SK-N-SH (cell line): ENCODE measurements around the gene NUP188. TPM values are rescaled to one million over a fixed set of nuclear protein-coding genes. Genes with fewer than 3 reads are reported as not detected.

Experiments used
- CTCF ChIA-PET: fragments of 300-600, 350-600 bp; formaldehyde crosslinking; extraction: SDS; loops from one replicate; lab custom pipeline; 2021; lab: Yijun Ruan, JAX
- POLR2A ChIA-PET: fragments of 350-600 bp; sonication (Branson Sonifier 250); formaldehyde crosslinking; extraction: SDS; loops from one replicate; lab custom pipeline; 2020; ENCODE audit warnings: antibody characterized with exemption, inconsistent platforms; lab: Yijun Ruan, JAX
- DNase-seq: peaks from one replicate; pipeline ENCODE4 v3.0.0; 2012
- H2AFZ ChIP-seq: fragments of 200-600 bp; sonication (generic); 2 replicates; pipeline ENCODE4 v1.8.1; 2016; ENCODE audit warnings: antibody characterized with exemption, mild to moderate bottlenecking, low read depth
- H3F3A ChIP-seq: fragments of 200-600 bp; sonication (generic); replicated peaks from 2 replicates; pipeline ENCODE3; 2016; ENCODE audit warnings: antibody characterized with exemption, mild to moderate bottlenecking; ENCODE audit not compliant: insufficient read depth
- H3K27ac ChIP-seq, 2 experiments: fragments of 200-500 bp in 1 of 2; fragments of 200-600 bp in 1 of 2; sonication (Bioruptor generic) in 1 of 2; sonication (generic), shearing (Covaris generic) in 1 of 2; 2 replicates each; pipeline versions ENCODE4 v1.5.1 to v1.6.1; 2014 to 2016; ENCODE audit warnings: low read depth in 2 of 2, inconsistent platforms in 1 of 2, low read length in 1 of 2, mild to moderate bottlenecking in 1 of 2, mixed read lengths in 1 of 2
- H3K27me3 ChIP-seq: fragments of 200-600 bp; sonication (generic), shearing (Covaris generic); 2 replicates; pipeline ENCODE4 v1.6.1; 2016; ENCODE audit warnings: mixed run types; ENCODE audit not compliant: insufficient read depth
- H3K36me3 ChIP-seq, 2 experiments: fragments of 200-500 bp in 1 of 2; fragments of 200-600 bp in 1 of 2; sonication (Bioruptor generic) in 1 of 2; sonication (generic) in 1 of 2; replicated peaks in 1 of 2; 2 replicates each; pipeline versions ENCODE3 to v1.5.1; 2014 to 2016; ENCODE audit warnings: low read length in 1 of 2, mild to moderate bottlenecking in 1 of 2; ENCODE audit not compliant: insufficient read depth in 2 of 2, control insufficient read depth in 1 of 2
- H3K4me1 ChIP-seq, 2 experiments: fragments of 200-500 bp in 1 of 2; fragments of 200-600 bp in 1 of 2; sonication (Bioruptor generic) in 1 of 2; sonication (generic), shearing (Covaris generic) in 1 of 2; 2 replicates each; pipeline versions ENCODE4 v1.5.1 to v1.6.1; 2014 to 2016; ENCODE audit warnings: low read depth in 1 of 2, low read length in 1 of 2, mixed run types in 1 of 2; ENCODE audit not compliant: insufficient read depth in 2 of 2, control insufficient read depth in 1 of 2
- H3K4me2 ChIP-seq: fragments of 200-600 bp; sonication (generic), shearing (Covaris generic); 2 replicates; pipeline ENCODE4 v1.6.1; 2017; ENCODE audit warnings: mixed run types
- H3K4me3 ChIP-seq, 2 experiments: fragments of 200-500 bp in 1 of 2; fragments of 200-600 bp in 1 of 2; sonication (Bioruptor generic) in 1 of 2; sonication (generic), shearing (Covaris generic) in 1 of 2; 2 replicates each; pipeline versions ENCODE4 v1.5.1 to v1.8.1; 2014 to 2016; ENCODE audit warnings: low read depth in 2 of 2, inconsistent platforms in 1 of 2, low read length in 1 of 2, mild to moderate bottlenecking in 1 of 2, mixed read lengths in 1 of 2, moderate library complexity in 1 of 2
- H3K79me2 ChIP-seq: fragments of 200-600 bp; sonication (generic); 2 replicates; pipeline ENCODE4 v1.8.1; 2017; ENCODE audit warnings: mild to moderate bottlenecking; ENCODE audit not compliant: insufficient read depth
- H3K9ac ChIP-seq: fragments of 200-600 bp; sonication (generic); 2 replicates; pipeline ENCODE4 v1.6.1; 2017; ENCODE audit warnings: mixed run types
- H3K9me2 ChIP-seq: fragments of 200-600 bp; sonication (generic); 2 replicates; pipeline ENCODE4 v1.6.1; 2017; ENCODE audit warnings: mixed run types
- H3K9me3 ChIP-seq: fragments of 200-600 bp; sonication (generic); 2 replicates; pipeline ENCODE4 v1.6.1; 2017; ENCODE audit warnings: mixed run types, mild to moderate bottlenecking, moderate library complexity
- H4K20me1 ChIP-seq: fragments of 200-600 bp; sonication (generic); 2 replicates; pipeline ENCODE4 v1.6.1; 2017; ENCODE audit warnings: mild to moderate bottlenecking, mixed run types; ENCODE audit not compliant: insufficient read depth
- CTCF ChIP-seq: fragments of 200-600 bp; sonication (generic); IDR thresholded peaks from 2 replicates; pipeline ENCODE4 v1.6.1; 2017; ENCODE audit warnings: antibody characterized with exemption, mild to moderate bottlenecking, moderate library complexity
- ELF1 ChIP-seq: IDR thresholded peaks from 2 replicates; pipeline ENCODE4 v1.4.0; 2012
- EP300 ChIP-seq, 2 experiments: IDR thresholded peaks; 2 replicates each; pipeline versions ENCODE4 v1.4.0 to v1.6.1; 2012; ENCODE audit warnings: borderline replicate concordance in 1 of 2, low read depth in 1 of 2, low read length in 1 of 2
- EZH2phosphoT487 ChIP-seq: fragments of 200-600 bp; sonication (generic); IDR thresholded peaks from 2 replicates; pipeline ENCODE4 v1.6.1; 2017; ENCODE audit warnings: low read depth, mixed run types, mild to moderate bottlenecking, antibody characterized with exemption, moderate library complexity, borderline replicate concordance
- FOSL2 ChIP-seq: IDR thresholded peaks from 2 replicates; pipeline ENCODE4 v1.4.0; 2012; ENCODE audit warnings: low read depth, mild to moderate bottlenecking, moderate library complexity, borderline replicate concordance
- FOXM1 ChIP-seq: IDR thresholded peaks from 2 replicates; pipeline ENCODE4 v1.4.0; 2012; ENCODE audit warnings: low read depth, mild to moderate bottlenecking
- JUND ChIP-seq: IDR thresholded peaks from 2 replicates; pipeline ENCODE4 v1.4.0; 2012
- NFIC ChIP-seq: IDR thresholded peaks from 2 replicates; pipeline ENCODE4 v1.4.0; 2012; ENCODE audit warnings: borderline replicate concordance
- NRF1 ChIP-seq: IDR thresholded peaks from 2 replicates; pipeline ENCODE4 v1.6.1; 2012; ENCODE audit warnings: low read depth, mild to moderate bottlenecking, low read length
- PBX3 ChIP-seq: IDR thresholded peaks from 2 replicates; pipeline ENCODE4; 2012
- RCOR1 ChIP-seq: fragments of 150-350 bp; IDR thresholded peaks from 2 replicates; pipeline ENCODE4 v1.6.1; 2017; ENCODE audit warnings: antibody characterized with exemption, low read length
- REST ChIP-seq: IDR thresholded peaks from 2 replicates; pipeline ENCODE4 v1.6.1; 2012; ENCODE audit warnings: mild to moderate bottlenecking, low read depth, low read length, moderate library complexity
- SIN3A ChIP-seq: IDR thresholded peaks from 2 replicates; pipeline ENCODE4 v1.6.1; 2012; ENCODE audit warnings: low read depth, mild to moderate bottlenecking, low read length, moderate library complexity, borderline replicate concordance
- TAF1 ChIP-seq: IDR thresholded peaks from 2 replicates; pipeline ENCODE4 v1.6.1; 2012; ENCODE audit warnings: low read depth, mild to moderate bottlenecking, low read length, moderate library complexity, borderline replicate concordance
- TEAD4 ChIP-seq: IDR thresholded peaks from 2 replicates; pipeline ENCODE4 v1.4.0; 2012; ENCODE audit warnings: mild to moderate bottlenecking, borderline replicate concordance; ENCODE audit not compliant: insufficient read depth
- USF2 ChIP-seq: fragments of 150-350 bp; IDR thresholded peaks from 2 replicates; pipeline ENCODE4 v1.6.1; 2017; ENCODE audit warnings: antibody characterized with exemption, low read length, low read depth, borderline replicate concordance
- YY1 ChIP-seq: IDR thresholded peaks from 2 replicates; pipeline ENCODE4 v1.4.0; 2012; ENCODE audit warnings: low read depth, mild to moderate bottlenecking
- WGBS: methylation state at CpG from one replicate; pipeline ENCODE4 v1.1.6; 2017; ENCODE audit warnings: low lambda C conversion rate; 5-methylcytosine and 5-hydroxymethylcytosine counted together
- polyA plus RNA-seq, 3 experiments: library from polyadenylated mRNA; depleted of rRNA; stranded (reverse); fragments of >200 nt; gene quantifications; 2 replicates each; pipeline ENCODE4 v1.2.3, GENCODE V29; 2012

Gene NUP188
- polyA plus RNA-seq, 1 of the 3 experiments (the other 2 are of a cell fraction) = 49.5 TPM

- Histone ChIP-seq H3K27ac (no peak overlapping the region), H3K27me3 (no peaks in the 10 kb centered on the region), H2AFZ (no peak overlapping the region), H3K4me1 (peaks cover 5 to 13% of the 10 kb centered on the region in 2 experiments; a peak in 2 of 4 replicates), H3K79me2 (peaks cover 13% of the 10 kb centered on the region; the same call in 1 of the 2 replicates), H3K9me2 (no peaks in the 10 kb centered on the region), H4K20me1 (no peaks in the 10 kb centered on the region), H3K9me3 (no peaks in the 10 kb centered on the region), H3K36me3 (no peaks in the 10 kb centered on the region), H3K4me3 (no peak overlapping the region), H3K4me2 (no peak overlapping the region), H3F3A (no peaks in the 10 kb centered on the region), H3K9ac (no peak overlapping the region)
- CTCF ChIA-PET = interaction anchor here (1.1 kb wide), 1 partner anchor 24 kb away, joined by 4 read pairs; no protein-coding TSS in a partner anchor
- TF ChIP-seq NRF1 = no peak
- TF ChIP-seq TAF1 = no peak
- no peak for TF ChIP-seq REST
- no peak for TF ChIP-seq ELF1
- no peak for TF ChIP-seq NFIC
- TF ChIP-seq CTCF = no peak
- TF ChIP-seq RCOR1 = no peak
- no peak for TF ChIP-seq SIN3A
- TF ChIP-seq TEAD4 = no peak
- no peak for TF ChIP-seq FOSL2
- TF ChIP-seq PBX3 = no peak
- no peak for TF ChIP-seq EZH2phosphoT487
- TF ChIP-seq USF2 = no peak
- no peak for TF ChIP-seq FOXM1
- TF ChIP-seq JUND = no peak
- no peak for TF ChIP-seq YY1
- TF ChIP-seq EP300 (IDR thresholded peaks at IDR 0.05; ENCODE audit: borderline replicate concordance in 1 of 2, low read depth in 1 of 2, low read length in 1 of 2) = no peak
- no peak for DNase-seq
- WGBS = 79% methylated on average over 4 of the region's 4 CpGs
- POLR2A ChIA-PET = interaction anchor here (0.7 kb wide), 1 partner anchor 307 kb away, joined by 6 read pairs; no protein-coding TSS in a partner anchor
These were observed 84.0 kb downstream of the NUP188 start for GRCh38 chr9:129031514-129031913.
